Stomach (tissue), 4 donors: ENCODE data around the gene CD59.

ENCODE experiments used
- POLR2A ChIP-seq, 4 donors: fragments of 450-650 bp; IDR thresholded peaks; one replicate each; pipeline ENCODE4 v1.6.1; 2016; ENCODE audit warnings: antibody characterized with exemption in 4 of 4, control low read depth in 2 of 4, mild to moderate bottlenecking in 1 of 4, moderate library complexity in 1 of 4
- TF ChIP-seq, protein P1 (sequence below), 7 experiments: fragments of 450-650 bp in 4 of 7; fragments of 200-600 bp in 3 of 7; sonication (generic) in 3 of 7; IDR thresholded peaks; one replicate each; pipeline ENCODE4 v1.5.1; 2016 to 2019; ENCODE audit warnings: antibody characterized with exemption in 7 of 7, control low read depth in 2 of 7, mild to moderate bottlenecking in 1 of 7

DNA sequence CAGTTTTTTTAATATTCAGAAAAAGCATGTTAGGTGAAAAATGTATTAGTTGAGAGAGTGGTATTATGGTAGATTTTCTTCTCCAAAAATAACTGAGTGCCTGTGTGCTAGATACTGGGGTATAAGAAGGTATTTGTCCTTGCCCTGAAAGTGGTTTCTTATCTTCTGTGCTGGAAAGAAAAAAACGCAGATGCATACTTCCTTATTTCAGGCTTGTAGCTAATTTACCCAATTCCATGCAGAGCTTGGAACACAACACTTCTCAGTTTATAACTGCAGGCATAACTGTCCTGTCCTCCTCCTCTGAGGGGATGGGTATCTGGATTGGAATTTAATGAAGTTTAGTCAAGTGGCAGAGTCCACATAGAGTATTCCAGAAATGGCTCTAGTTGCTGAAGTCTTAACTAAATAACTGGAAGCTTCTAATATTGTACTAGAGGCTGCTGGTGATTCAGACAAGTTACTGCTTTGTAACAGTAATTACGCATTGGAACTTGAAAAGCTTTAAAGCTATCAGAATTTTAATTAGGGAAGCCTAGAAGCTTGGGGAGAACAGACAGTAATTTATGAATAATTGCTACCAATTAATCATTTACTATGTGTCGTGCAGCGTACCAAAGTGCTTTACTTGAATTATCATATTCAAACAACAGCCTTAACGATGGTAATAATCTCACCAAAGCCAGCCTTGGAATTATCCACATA lies 22.9 kb downstream of the CD59 start:
- TF ChIP-seq POLR2A (IDR thresholded peaks at IDR 0.05): no peak
- TF ChIP-seq, protein P1, sequence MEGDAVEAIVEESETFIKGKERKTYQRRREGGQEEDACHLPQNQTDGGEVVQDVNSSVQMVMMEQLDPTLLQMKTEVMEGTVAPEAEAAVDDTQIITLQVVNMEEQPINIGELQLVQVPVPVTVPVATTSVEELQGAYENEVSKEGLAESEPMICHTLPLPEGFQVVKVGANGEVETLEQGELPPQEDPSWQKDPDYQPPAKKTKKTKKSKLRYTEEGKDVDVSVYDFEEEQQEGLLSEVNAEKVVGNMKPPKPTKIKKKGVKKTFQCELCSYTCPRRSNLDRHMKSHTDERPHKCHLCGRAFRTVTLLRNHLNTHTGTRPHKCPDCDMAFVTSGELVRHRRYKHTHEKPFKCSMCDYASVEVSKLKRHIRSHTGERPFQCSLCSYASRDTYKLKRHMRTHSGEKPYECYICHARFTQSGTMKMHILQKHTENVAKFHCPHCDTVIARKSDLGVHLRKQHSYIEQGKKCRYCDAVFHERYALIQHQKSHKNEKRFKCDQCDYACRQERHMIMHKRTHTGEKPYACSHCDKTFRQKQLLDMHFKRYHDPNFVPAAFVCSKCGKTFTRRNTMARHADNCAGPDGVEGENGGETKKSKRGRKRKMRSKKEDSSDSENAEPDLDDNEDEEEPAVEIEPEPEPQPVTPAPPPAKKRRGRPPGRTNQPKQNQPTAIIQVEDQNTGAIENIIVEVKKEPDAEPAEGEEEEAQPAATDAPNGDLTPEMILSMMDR (IDR thresholded peaks at IDR 0.05): no peak
